ENCODE data around the gene GHDC. TPM values are rescaled to one million over a fixed set of nuclear protein-coding genes. Genes with fewer than 3 reads are reported as not detected.

The GHDC gene
- total and polyA plus RNA-seq, 2 of the 13 experiments (the other 11 are each of a cell fraction or from before 2014, with no cell fraction given) = 15.4 to 22.5 TPM

DNA sequence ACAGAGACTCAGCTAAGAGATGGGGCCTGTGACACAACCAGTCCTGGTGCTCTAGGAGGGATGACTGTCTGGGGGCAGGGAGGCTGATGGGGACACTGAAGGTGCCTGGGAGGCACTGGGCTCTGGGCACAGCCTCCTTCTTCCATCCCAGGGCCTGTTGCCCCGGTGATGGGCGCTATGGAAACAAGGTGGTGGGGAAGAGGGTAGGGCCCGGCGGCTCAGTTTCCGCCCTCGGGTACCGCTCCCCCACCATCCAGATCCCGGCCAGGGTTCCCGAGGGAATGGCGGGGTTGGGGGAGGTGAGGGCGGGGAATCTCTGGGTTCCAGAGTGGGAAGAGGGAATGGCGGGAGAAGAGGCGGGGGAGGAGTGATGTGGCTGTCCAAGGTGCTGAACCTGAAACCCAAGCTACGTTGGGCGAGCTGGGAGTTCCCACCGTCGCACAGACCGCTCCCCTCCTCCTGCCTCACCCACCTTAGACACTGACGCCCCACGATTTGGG lies 14.3 kb downstream of the GHDC start (continued):
- TF ChIP-seq, protein P1, sequence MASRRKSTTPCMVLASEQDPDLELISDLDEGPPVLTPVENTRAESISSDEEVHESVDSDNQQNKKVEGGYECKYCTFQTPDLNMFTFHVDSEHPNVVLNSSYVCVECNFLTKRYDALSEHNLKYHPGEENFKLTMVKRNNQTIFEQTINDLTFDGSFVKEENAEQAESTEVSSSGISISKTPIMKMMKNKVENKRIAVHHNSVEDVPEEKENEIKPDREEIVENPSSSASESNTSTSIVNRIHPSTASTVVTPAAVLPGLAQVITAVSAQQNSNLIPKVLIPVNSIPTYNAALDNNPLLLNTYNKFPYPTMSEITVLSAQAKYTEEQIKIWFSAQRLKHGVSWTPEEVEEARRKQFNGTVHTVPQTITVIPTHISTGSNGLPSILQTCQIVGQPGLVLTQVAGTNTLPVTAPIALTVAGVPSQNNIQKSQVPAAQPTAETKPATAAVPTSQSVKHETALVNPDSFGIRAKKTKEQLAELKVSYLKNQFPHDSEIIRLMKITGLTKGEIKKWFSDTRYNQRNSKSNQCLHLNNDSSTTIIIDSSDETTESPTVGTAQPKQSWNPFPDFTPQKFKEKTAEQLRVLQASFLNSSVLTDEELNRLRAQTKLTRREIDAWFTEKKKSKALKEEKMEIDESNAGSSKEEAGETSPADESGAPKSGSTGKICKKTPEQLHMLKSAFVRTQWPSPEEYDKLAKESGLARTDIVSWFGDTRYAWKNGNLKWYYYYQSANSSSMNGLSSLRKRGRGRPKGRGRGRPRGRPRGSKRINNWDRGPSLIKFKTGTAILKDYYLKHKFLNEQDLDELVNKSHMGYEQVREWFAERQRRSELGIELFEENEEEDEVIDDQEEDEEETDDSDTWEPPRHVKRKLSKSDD (CRISPR knock-in tag; IDR thresholded peaks at IDR 0.05; ENCODE audit: low read depth) = no peak
- TF ChIP-seq ZNF331 (CRISPR knock-in tag; IDR thresholded peaks at IDR 0.05) = peak; percentile 96
- peak; percentile 97; the same call in 1 of the 2 replicates for TF ChIP-seq DNMT3B (CRISPR knock-in tag; conservative IDR thresholded peaks at IDR 0.05)
- TF ChIP-seq, protein P2, sequence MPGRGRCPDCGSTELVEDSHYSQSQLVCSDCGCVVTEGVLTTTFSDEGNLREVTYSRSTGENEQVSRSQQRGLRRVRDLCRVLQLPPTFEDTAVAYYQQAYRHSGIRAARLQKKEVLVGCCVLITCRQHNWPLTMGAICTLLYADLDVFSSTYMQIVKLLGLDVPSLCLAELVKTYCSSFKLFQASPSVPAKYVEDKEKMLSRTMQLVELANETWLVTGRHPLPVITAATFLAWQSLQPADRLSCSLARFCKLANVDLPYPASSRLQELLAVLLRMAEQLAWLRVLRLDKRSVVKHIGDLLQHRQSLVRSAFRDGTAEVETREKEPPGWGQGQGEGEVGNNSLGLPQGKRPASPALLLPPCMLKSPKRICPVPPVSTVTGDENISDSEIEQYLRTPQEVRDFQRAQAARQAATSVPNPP (CRISPR knock-in tag; IDR thresholded peaks at IDR 0.05) = no peak
- TF ChIP-seq, protein P3, sequence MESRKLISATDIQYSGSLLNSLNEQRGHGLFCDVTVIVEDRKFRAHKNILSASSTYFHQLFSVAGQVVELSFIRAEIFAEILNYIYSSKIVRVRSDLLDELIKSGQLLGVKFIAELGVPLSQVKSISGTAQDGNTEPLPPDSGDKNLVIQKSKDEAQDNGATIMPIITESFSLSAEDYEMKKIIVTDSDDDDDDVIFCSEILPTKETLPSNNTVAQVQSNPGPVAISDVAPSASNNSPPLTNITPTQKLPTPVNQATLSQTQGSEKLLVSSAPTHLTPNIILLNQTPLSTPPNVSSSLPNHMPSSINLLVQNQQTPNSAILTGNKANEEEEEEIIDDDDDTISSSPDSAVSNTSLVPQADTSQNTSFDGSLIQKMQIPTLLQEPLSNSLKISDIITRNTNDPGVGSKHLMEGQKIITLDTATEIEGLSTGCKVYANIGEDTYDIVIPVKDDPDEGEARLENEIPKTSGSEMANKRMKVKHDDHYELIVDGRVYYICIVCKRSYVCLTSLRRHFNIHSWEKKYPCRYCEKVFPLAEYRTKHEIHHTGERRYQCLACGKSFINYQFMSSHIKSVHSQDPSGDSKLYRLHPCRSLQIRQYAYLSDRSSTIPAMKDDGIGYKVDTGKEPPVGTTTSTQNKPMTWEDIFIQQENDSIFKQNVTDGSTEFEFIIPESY (CRISPR knock-in tag; IDR thresholded peaks at IDR 0.05) = peak; percentile 12; the same call in 1 of the 2 replicates
- TF ChIP-seq, protein P4, sequence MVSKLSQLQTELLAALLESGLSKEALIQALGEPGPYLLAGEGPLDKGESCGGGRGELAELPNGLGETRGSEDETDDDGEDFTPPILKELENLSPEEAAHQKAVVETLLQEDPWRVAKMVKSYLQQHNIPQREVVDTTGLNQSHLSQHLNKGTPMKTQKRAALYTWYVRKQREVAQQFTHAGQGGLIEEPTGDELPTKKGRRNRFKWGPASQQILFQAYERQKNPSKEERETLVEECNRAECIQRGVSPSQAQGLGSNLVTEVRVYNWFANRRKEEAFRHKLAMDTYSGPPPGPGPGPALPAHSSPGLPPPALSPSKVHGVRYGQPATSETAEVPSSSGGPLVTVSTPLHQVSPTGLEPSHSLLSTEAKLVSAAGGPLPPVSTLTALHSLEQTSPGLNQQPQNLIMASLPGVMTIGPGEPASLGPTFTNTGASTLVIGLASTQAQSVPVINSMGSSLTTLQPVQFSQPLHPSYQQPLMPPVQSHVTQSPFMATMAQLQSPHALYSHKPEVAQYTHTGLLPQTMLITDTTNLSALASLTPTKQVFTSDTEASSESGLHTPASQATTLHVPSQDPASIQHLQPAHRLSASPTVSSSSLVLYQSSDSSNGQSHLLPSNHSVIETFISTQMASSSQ (IDR thresholded peaks at IDR 0.05; ENCODE audit: low read depth) = no peak
- TF ChIP-seq, protein P4 (CRISPR knock-in tag; IDR thresholded peaks at IDR 0.05; ENCODE audit: borderline replicate concordance) = 0 out of 2 replicates have a peak, but pooled peaks have one; percentile 47
- no peak for TF ChIP-seq NFE2L1 (CRISPR knock-in tag; IDR thresholded peaks at IDR 0.05; ENCODE audit: borderline replicate concordance)
- TF ChIP-seq ZFP37 (CRISPR knock-in tag; IDR thresholded peaks at IDR 0.05; ENCODE audit: borderline replicate concordance) = peak; percentile 99
- TF ChIP-seq, protein P5, sequence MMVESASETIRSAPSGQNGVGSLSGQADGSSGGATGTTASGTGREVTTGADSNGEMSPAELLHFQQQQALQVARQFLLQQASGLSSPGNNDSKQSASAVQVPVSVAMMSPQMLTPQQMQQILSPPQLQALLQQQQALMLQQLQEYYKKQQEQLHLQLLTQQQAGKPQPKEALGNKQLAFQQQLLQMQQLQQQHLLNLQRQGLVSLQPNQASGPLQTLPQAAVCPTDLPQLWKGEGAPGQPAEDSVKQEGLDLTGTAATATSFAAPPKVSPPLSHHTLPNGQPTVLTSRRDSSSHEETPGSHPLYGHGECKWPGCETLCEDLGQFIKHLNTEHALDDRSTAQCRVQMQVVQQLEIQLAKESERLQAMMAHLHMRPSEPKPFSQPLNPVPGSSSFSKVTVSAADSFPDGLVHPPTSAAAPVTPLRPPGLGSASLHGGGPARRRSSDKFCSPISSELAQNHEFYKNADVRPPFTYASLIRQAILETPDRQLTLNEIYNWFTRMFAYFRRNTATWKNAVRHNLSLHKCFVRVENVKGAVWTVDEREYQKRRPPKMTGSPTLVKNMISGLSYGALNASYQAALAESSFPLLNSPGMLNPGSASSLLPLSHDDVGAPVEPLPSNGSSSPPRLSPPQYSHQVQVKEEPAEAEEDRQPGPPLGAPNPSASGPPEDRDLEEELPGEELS (CRISPR knock-in tag; IDR thresholded peaks at IDR 0.05) = peak; percentile 73; the same call in 1 of the 2 replicates
- TF ChIP-seq ZNF652 (CRISPR knock-in tag; IDR thresholded peaks at IDR 0.05; ENCODE audit: borderline replicate concordance, low read depth) = peak; percentile 43; the same call in 1 of the 2 replicates
- no peak for TF ChIP-seq NR3C1 (CRISPR knock-in tag; IDR thresholded peaks at IDR 0.05)
- TF ChIP-seq, protein P6, sequence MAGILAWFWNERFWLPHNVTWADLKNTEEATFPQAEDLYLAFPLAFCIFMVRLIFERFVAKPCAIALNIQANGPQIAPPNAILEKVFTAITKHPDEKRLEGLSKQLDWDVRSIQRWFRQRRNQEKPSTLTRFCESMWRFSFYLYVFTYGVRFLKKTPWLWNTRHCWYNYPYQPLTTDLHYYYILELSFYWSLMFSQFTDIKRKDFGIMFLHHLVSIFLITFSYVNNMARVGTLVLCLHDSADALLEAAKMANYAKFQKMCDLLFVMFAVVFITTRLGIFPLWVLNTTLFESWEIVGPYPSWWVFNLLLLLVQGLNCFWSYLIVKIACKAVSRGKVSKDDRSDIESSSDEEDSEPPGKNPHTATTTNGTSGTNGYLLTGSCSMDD (CRISPR knock-in tag; IDR thresholded peaks at IDR 0.05) = 0 out of 2 replicates have a peak, but pooled peaks have one; percentile 72
